KG1 (cell line): ENCODE measurements around the gene ZFP69B.

Experiments used
- DNase-seq: peaks from one replicate; lab custom pipeline; 2025; lab: John Stamatoyannopoulos, UW

Gene ZFP69B

GRCh38 chr1:40449684-40450494, at the start of gene ZFP69B:
ZFP69B (plus strand) TSS chr1:40450476; CDS start chr1:40450962, 486 bp downstream.
- peak; percentile 83 for DNase-seq

- no peak for DNase-seq
Measured at GRCh38 chr1:40401473-40402201, 48.6 kb upstream of the ZFP69B start.

GRCh38 chr1:40404670-40405462, 45.4 kb upstream of the ZFP69B start:
- peak; percentile 27 for DNase-seq

- no peak for DNase-seq
Measured at GRCh38 chr1:40405812-40406211, 44.5 kb upstream of the ZFP69B start.

GRCh38 chr1:40407453-40407852, 42.8 kb upstream of the ZFP69B start:
- DNase-seq: no peak

GRCh38 chr1:40409467-40409866, 40.8 kb upstream of the ZFP69B start:
- no peak for DNase-seq

GRCh38 chr1:40411294-40411693, 39.0 kb upstream of the ZFP69B start:
- DNase-seq: no peak

GRCh38 chr1:40411843-40412242, 38.4 kb upstream of the ZFP69B start:
- no peak for DNase-seq

- no peak for DNase-seq
Measured at GRCh38 chr1:40413527-40414252, 36.6 kb upstream of the ZFP69B start.

GRCh38 chr1:40414331-40414730, 35.9 kb upstream of the ZFP69B start:
- DNase-seq: no peak

GRCh38 chr1:40416709-40417108, 33.6 kb upstream of the ZFP69B start:
- no peak for DNase-seq

- no peak for DNase-seq
Measured at GRCh38 chr1:40421431-40422384, 28.6 kb upstream of the ZFP69B start.

- DNase-seq: no peak
Measured at GRCh38 chr1:40422630-40423263, 27.5 kb upstream of the ZFP69B start.

- no peak for DNase-seq
Measured at GRCh38 chr1:40423264-40423642, 27.0 kb upstream of the ZFP69B start.

- no peak for DNase-seq
Measured at GRCh38 chr1:40423951-40424618, 26.2 kb upstream of the ZFP69B start.

- DNase-seq: no peak
Measured at GRCh38 chr1:40425198-40425597, 25.1 kb upstream of the ZFP69B start.

- DNase-seq: no peak
Measured at GRCh38 chr1:40431385-40431784, 18.9 kb upstream of the ZFP69B start.

- no peak for DNase-seq
Measured at GRCh38 chr1:40432644-40433390, 17.5 kb upstream of the ZFP69B start.

- DNase-seq: no peak
Measured at GRCh38 chr1:40435471-40435870, 14.8 kb upstream of the ZFP69B start.
